RWPE2 (cell line): Measurements from ENCODE around the gene SOWAHA.
"Not testable (repeated sequence)": the region's sequence is repeated elsewhere in the genome, so short reads cannot be mapped to it uniquely, and the experiment has no call there.

Experiments
- ATAC-seq: fragments of 200-7000 bp; cut with Tn5 transposase; 3 replicates; pipeline ENCODE4 v1.9.1; 2021; ENCODE audit warnings: low read depth
- DNase-seq: peaks from one replicate; pipeline ENCODE4 v3.0.0-alpha.2; 2020; ENCODE audit warnings: low spot score
- H3K27ac ChIP-seq: fragments of 450-650 bp; 2 replicates; pipeline ENCODE4 v1.5.1; 2017; ENCODE audit warnings: mild to moderate bottlenecking; ENCODE audit not compliant: poor library complexity, severe bottlenecking
- H3K27me3 ChIP-seq: fragments of 250-450 bp; sonication (Bioruptor Pico); 2 replicates; pipeline ENCODE4 v1.5.1; 2021; ENCODE audit warnings: mild to moderate bottlenecking, moderate library complexity; ENCODE audit not compliant: insufficient read depth, poor library complexity, severe bottlenecking
- H3K36me3 ChIP-seq: fragments of 250-450 bp; sonication (Bioruptor Pico); 2 replicates; pipeline ENCODE4 v1.5.1; 2020; ENCODE audit warnings: low read depth, mild to moderate bottlenecking, moderate library complexity
- H3K4me1 ChIP-seq: fragments of 250-450 bp; sonication (Bioruptor Pico); 2 replicates; pipeline ENCODE4 v1.5.1; 2021; ENCODE audit warnings: mild to moderate bottlenecking, moderate library complexity; ENCODE audit not compliant: insufficient read depth, poor library complexity, severe bottlenecking
- H3K4me3 ChIP-seq: fragments of 250-450 bp; sonication (Bioruptor Pico); 2 replicates; pipeline ENCODE4 v1.5.1; 2021; ENCODE audit warnings: mild to moderate bottlenecking, moderate library complexity; ENCODE audit not compliant: severe bottlenecking
- H3K9me3 ChIP-seq: fragments of 250-450 bp; sonication (Bioruptor Pico); 2 replicates; pipeline ENCODE4 v1.5.1; 2021; ENCODE audit warnings: mild to moderate bottlenecking, moderate library complexity; ENCODE audit not compliant: severe bottlenecking
- CTCF ChIP-seq: fragments of 450-650 bp; IDR thresholded peaks from one replicate; pipeline ENCODE4 v1.5.1; 2017; ENCODE audit warnings: mild to moderate bottlenecking, moderate library complexity; ENCODE audit not compliant: poor library complexity, severe bottlenecking

Gene SOWAHA

GRCh38 chr5:132849347-132849746, 36.2 kb downstream of the SOWAHA start:
- Histone ChIP-seq H3K4me3 (no peak overlapping the region), H3K9me3 (no peaks in the 10 kb centered on the region), H3K36me3 (no peaks in the 10 kb centered on the region), H3K27ac (no peak overlapping the region), H3K4me1 (no peaks in the 10 kb centered on the region), H3K27me3 (no peaks in the 10 kb centered on the region)
- DNase-seq: no peak
- no peak for ATAC-seq
- TF ChIP-seq CTCF: no peak

- Histone ChIP-seq H3K4me1 (no peaks in the 10 kb centered on the region), H3K9me3 (no peaks in the 10 kb centered on the region), H3K36me3 (no peaks in the 10 kb centered on the region), H3K27ac (no peak overlapping the region), H3K27me3 (no peaks in the 10 kb centered on the region), H3K4me3 (no peak overlapping the region)
- no peak for TF ChIP-seq CTCF
- ATAC-seq: peak; percentile 31; the same call in 2 of the 3 replicates
- DNase-seq: no peak
Measured at GRCh38 chr5:132850066-132850465, 37.0 kb downstream of the SOWAHA start.

GRCh38 chr5:132853323-132853722, 40.2 kb downstream of the SOWAHA start:
- no peaks in the 10 kb centered on the region for H3K36me3 ChIP-seq
- no peaks in the 10 kb centered on the region for H3K4me1 ChIP-seq
- H3K4me3 ChIP-seq: no peak overlapping the region
- no peaks in the 10 kb centered on the region for H3K27me3 ChIP-seq
- no peaks in the 10 kb centered on the region for H3K9me3 ChIP-seq
- no peak for DNase-seq
- no peak overlapping the region for H3K27ac ChIP-seq
- TF ChIP-seq CTCF: no peak
- ATAC-seq: no peak

- Histone ChIP-seq H3K27me3 (no peaks in the 10 kb centered on the region), H3K27ac (no peak overlapping the region), H3K4me1 (no peaks in the 10 kb centered on the region), H3K9me3 (no peaks in the 10 kb centered on the region), H3K4me3 (no peak overlapping the region), H3K36me3 (no peaks in the 10 kb centered on the region)
- ATAC-seq (no peak), DNase-seq (no peak)
- no peak for TF ChIP-seq CTCF
Measured at GRCh38 chr5:132853790-132854189, 40.7 kb downstream of the SOWAHA start.

GRCh38 chr5:132854301-132854700, 41.2 kb downstream of the SOWAHA start:
- no peak overlapping the region for H3K27ac ChIP-seq
- no peaks in the 10 kb centered on the region for H3K9me3 ChIP-seq
- DNase-seq (no peak), ATAC-seq (no peak)
- no peak overlapping the region for H3K4me3 ChIP-seq
- no peaks in the 10 kb centered on the region for H3K27me3 ChIP-seq
- no peak for TF ChIP-seq CTCF
- no peaks in the 10 kb centered on the region for H3K4me1 ChIP-seq
- no peaks in the 10 kb centered on the region for H3K36me3 ChIP-seq

- ATAC-seq, H3K9me3 ChIP-seq, H3K4me3 ChIP-seq, H3K27ac ChIP-seq, H3K36me3 ChIP-seq, H3K4me1 ChIP-seq, DNase-seq, H3K27me3 ChIP-seq: not testable (repeated sequence)
Measured at GRCh38 chr5:132854992-132855391, 41.9 kb downstream of the SOWAHA start.
